HUES48 (cell line): Measurements from ENCODE around the gene DEPP1.

ENCODE experiments used
- H3K27ac ChIP-seq: one replicate; pipeline ENCODE4 v1.7.0; 2013; ENCODE audit warnings: low read depth, low read length, inconsistent platforms
- H3K27me3 ChIP-seq: 2 replicates; pipeline ENCODE4 v1.6.1; 2013; ENCODE audit warnings: mild to moderate bottlenecking, low read length; ENCODE audit not compliant: control insufficient read depth, insufficient read depth
- H3K36me3 ChIP-seq: 2 replicates; pipeline ENCODE4 v1.6.1; 2013; ENCODE audit warnings: low read length; ENCODE audit not compliant: control insufficient read depth, insufficient read depth
- H3K4me1 ChIP-seq: 2 replicates; pipeline ENCODE4 v1.6.1; 2013; ENCODE audit warnings: mild to moderate bottlenecking, low read length; ENCODE audit not compliant: control insufficient read depth, insufficient read depth
- H3K4me3 ChIP-seq: 2 replicates; pipeline ENCODE4 v1.5.1; 2013; ENCODE audit warnings: mild to moderate bottlenecking, low read depth, low read length
- H3K9ac ChIP-seq: 2 replicates; pipeline ENCODE4 v1.6.1; 2013; ENCODE audit warnings: mild to moderate bottlenecking, low read depth, low read length, moderate library complexity
- H3K9me3 ChIP-seq: 2 replicates; pipeline ENCODE4 v1.6.1; 2013; ENCODE audit warnings: low read length; ENCODE audit not compliant: control insufficient read depth, insufficient read depth

The DEPP1 gene

GRCh38 chr10:44956717-44957706, 21.6 kb downstream of the DEPP1 start:
- Histone ChIP-seq H3K4me1 (peaks cover 18% of the 10 kb centered on the region), H3K27ac (no peak overlapping the region), H3K9ac (no peak overlapping the region)

GRCh38 chr10:44956226-44956625, 22.4 kb downstream of the DEPP1 start:
- Histone ChIP-seq H3K27me3 (peaks cover 9% of the 10 kb centered on the region; the same call in 1 of the 2 replicates), H3K9me3 (no peaks in the 10 kb centered on the region), H3K36me3 (no peaks in the 10 kb centered on the region), H3K27ac (no peak overlapping the region), H3K4me1 (peaks cover 18% of the 10 kb centered on the region), H3K9ac (no peak overlapping the region), H3K4me3 (no peak overlapping the region)

More at GRCh38 chr10:44956717-44957706, 21.6 kb downstream of the DEPP1 start:
- Histone ChIP-seq H3K9me3 (no peaks in the 10 kb centered on the region), H3K27me3 (peaks cover 9% of the 10 kb centered on the region; the same call in 1 of the 2 replicates), H3K36me3 (no peaks in the 10 kb centered on the region), H3K4me3 (no peak overlapping the region)

- H3K4me3 ChIP-seq = no peak overlapping the region
- H3K36me3 ChIP-seq = no peaks in the 10 kb centered on the region
- peaks cover 7% of the 10 kb centered on the region; the same call in 1 of the 2 replicates for H3K27me3 ChIP-seq
- no peaks in the 10 kb centered on the region for H3K9me3 ChIP-seq
- H3K9ac ChIP-seq = no peak overlapping the region
- H3K27ac ChIP-seq = no peak overlapping the region
- H3K4me1 ChIP-seq = peaks cover 16% of the 10 kb centered on the region
These were observed 23.1 kb downstream of the DEPP1 start for GRCh38 chr10:44955413-44956070.

DNA sequence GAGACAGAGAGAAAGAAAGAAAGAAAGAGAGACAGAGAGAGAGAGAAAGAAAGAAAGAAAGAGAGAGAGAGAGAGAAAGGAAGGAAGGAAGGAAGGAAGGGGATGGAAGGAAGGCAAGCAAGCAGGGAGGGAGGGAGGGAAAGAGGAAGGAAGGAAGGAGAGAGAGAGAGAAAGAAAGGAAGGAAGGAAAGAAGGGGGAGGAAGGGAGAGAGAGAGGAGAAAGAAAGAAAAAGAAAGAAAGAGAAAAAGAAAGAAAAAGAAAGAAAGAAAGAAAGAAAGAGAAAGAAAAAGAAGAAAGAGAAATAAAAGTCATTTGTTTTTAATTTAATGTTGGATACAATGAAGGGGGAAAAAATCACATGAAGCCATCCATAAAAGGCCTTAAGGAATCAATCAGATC, 23.6 kb downstream of the DEPP1 start:
- no peak overlapping the region for H3K27ac ChIP-seq
- peaks cover 11% of the 10 kb centered on the region for H3K4me1 ChIP-seq

GRCh38 chr10:44954042-44954441, 24.6 kb downstream of the DEPP1 start:
- no peaks in the 10 kb centered on the region for H3K9me3 ChIP-seq

More for the DNA sequence above, 23.6 kb downstream of the DEPP1 start:
- no peaks in the 10 kb centered on the region for H3K9me3 ChIP-seq
- H3K4me3 ChIP-seq = no peak overlapping the region
- H3K9ac ChIP-seq = no peak overlapping the region
- no peaks in the 10 kb centered on the region for H3K36me3 ChIP-seq
- 0 out of 2 replicates have a peak, but pooled peaks cover 1% of the 10 kb centered on the region for H3K27me3 ChIP-seq

DNA sequence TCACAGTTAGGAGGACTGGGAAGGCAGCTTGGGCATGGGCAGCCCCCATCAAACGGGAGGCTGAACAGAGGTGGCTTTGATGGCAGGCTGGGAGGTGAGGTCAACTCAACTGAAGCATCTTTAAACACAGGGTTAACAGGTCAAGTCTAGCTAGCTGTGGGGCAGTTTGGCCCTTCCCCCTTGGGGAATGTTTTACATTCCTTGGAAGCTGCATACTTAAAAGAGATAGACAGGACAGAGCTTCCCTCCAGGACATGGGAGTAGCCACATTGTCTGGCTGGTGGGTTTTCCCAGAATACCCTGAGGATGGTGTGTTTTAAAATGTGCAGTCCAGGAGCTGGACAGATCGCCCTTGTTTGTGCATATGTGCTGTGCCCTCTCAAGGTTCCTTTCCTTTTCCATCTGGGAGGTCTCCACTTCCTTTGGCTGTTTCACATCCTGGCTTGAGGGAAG, 25.8 kb downstream of the DEPP1 start:
- Histone ChIP-seq H3K9me3 (no peaks in the 10 kb centered on the region), H3K27ac (no peak overlapping the region), H3K4me1 (peaks cover 14% of the 10 kb centered on the region), H3K27me3 (no peaks in the 10 kb centered on the region), H3K36me3 (no peaks in the 10 kb centered on the region), H3K9ac (no peak overlapping the region), H3K4me3 (no peak overlapping the region)

More at GRCh38 chr10:44954042-44954441, 24.6 kb downstream of the DEPP1 start:
- Histone ChIP-seq H3K27me3 (no peaks in the 10 kb centered on the region), H3K36me3 (no peaks in the 10 kb centered on the region), H3K27ac (no peak overlapping the region), H3K4me3 (no peak overlapping the region), H3K4me1 (peaks cover 14% of the 10 kb centered on the region), H3K9ac (no peak overlapping the region)

- Histone ChIP-seq H3K27me3 (no peaks in the 10 kb centered on the region), H3K4me3 (no peak overlapping the region), H3K36me3 (no peaks in the 10 kb centered on the region), H3K9me3 (no peaks in the 10 kb centered on the region), H3K27ac (no peak overlapping the region), H3K9ac (no peak overlapping the region), H3K4me1 (peaks cover 14% of the 10 kb centered on the region)
These were observed 26.9 kb downstream of the DEPP1 start for GRCh38 chr10:44951576-44952226.

- H3K36me3 ChIP-seq = no peaks in the 10 kb centered on the region
- no peaks in the 10 kb centered on the region for H3K9me3 ChIP-seq
- no peak overlapping the region for H3K9ac ChIP-seq
- H3K4me3 ChIP-seq = no peak overlapping the region
- H3K27me3 ChIP-seq = no peaks in the 10 kb centered on the region
- no peak overlapping the region for H3K27ac ChIP-seq
- H3K4me1 ChIP-seq = peaks cover 14% of the 10 kb centered on the region
These were observed 28.0 kb downstream of the DEPP1 start for GRCh38 chr10:44950326-44951225.

- no peak overlapping the region for H3K27ac ChIP-seq
- H3K9ac ChIP-seq = no peak overlapping the region
- peaks cover 14% of the 10 kb centered on the region for H3K4me1 ChIP-seq
- H3K36me3 ChIP-seq = no peaks in the 10 kb centered on the region
- H3K27me3 ChIP-seq = no peaks in the 10 kb centered on the region
- H3K4me3 ChIP-seq = no peak overlapping the region
- no peaks in the 10 kb centered on the region; the same call in 1 of the 2 replicates for H3K9me3 ChIP-seq
These were observed 28.7 kb downstream of the DEPP1 start for GRCh38 chr10:44949915-44950314.
